AG09309 (cell line): ENCODE results near the gene CELA2A.
"Not testable (repeated sequence)": the region's sequence is repeated elsewhere in the genome, so short reads cannot be mapped to it uniquely, and the experiment has no call there.

Experiments
- DNase-seq: peaks from one replicate; pipeline ENCODE4 v3.0.0-alpha.2; 2010; ENCODE audit warnings: low read depth
- H3K4me3 ChIP-seq: 2 replicates; pipeline ENCODE4 v1.5.1; 2011; ENCODE audit warnings: mild to moderate bottlenecking, low read depth, low read length, moderate library complexity; ENCODE audit not compliant: control insufficient read depth
- TF ChIP-seq, protein P1 (sequence below): IDR thresholded peaks from 2 replicates; pipeline ENCODE4 v1.5.1; 2011; ENCODE audit warnings: mild to moderate bottlenecking, low read depth, low read length, inconsistent platforms; ENCODE audit not compliant: insufficient read depth, control insufficient read depth; ENCODE audit errors: missing control alignments

CELA2A gene

DNA sequence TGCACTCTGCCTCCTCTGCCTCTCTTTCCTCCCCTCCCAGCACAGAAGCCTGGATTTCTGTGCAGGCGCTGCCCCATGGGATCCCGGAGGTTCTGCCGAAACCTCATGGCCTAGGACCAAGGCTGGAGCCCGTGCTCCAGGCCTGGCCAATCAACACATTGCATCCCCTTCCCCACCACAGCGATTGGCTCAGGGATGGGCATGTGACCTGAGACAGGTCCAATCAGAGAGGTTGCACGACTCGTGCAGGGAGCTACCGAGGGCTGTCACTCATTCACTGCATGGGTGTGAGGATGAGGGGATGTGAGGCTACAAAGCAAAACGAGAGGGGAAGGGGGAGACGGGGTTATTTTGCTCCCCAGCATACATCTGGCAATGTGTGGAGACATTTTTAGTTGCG is 16.1 kb downstream of the CELA2A start:
- no peak overlapping the region for H3K4me3 ChIP-seq
- DNase-seq = no peak
- TF ChIP-seq, protein P1, sequence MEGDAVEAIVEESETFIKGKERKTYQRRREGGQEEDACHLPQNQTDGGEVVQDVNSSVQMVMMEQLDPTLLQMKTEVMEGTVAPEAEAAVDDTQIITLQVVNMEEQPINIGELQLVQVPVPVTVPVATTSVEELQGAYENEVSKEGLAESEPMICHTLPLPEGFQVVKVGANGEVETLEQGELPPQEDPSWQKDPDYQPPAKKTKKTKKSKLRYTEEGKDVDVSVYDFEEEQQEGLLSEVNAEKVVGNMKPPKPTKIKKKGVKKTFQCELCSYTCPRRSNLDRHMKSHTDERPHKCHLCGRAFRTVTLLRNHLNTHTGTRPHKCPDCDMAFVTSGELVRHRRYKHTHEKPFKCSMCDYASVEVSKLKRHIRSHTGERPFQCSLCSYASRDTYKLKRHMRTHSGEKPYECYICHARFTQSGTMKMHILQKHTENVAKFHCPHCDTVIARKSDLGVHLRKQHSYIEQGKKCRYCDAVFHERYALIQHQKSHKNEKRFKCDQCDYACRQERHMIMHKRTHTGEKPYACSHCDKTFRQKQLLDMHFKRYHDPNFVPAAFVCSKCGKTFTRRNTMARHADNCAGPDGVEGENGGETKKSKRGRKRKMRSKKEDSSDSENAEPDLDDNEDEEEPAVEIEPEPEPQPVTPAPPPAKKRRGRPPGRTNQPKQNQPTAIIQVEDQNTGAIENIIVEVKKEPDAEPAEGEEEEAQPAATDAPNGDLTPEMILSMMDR = no peak

DNA sequence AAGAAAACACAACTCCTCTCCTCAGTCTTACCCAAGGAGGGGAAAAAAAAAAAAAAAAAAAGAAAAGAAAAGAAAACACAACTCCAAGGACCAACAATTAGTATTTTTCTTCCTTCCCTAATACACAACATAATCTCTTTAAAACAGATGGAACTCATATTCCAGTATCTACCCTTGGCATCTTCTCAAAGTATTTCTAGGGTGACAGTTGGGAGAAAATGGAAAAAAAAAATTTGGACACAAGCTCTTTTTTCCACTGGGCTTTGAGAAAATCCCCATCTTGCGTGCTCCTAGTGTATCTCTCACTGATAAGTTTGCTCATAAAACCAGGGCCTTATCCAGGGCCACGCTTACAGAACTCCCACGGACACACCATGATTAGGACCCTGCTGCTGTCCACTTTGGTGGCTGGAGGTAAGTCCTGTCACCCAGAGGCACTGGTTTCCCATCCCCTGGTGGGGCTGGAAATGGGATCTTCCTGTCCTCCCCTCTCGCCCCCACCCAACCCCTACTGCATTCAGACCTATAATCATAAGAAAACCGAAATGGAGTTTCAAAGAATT is 19.3 kb downstream of the CELA2A start, which contains the start of gene CELA2B:
TSS of gene CELA2B (plus strand) at position 353 of the 563 bp plus-strand sequence. CDS start at position 375, 22 bp downstream.
- H3K4me3 ChIP-seq = no peak within 1 kb of the TSS
- no peak for DNase-seq
- TF ChIP-seq, protein P1 = no peak

GRCh38 chr1:15476927-15477326 is 20.4 kb downstream of the CELA2A start:
- TF ChIP-seq, protein P1 = no peak
- DNase-seq = no peak

GRCh38 chr1:15477646-15478212 is 21.2 kb downstream of the CELA2A start:
- no peak for DNase-seq
- TF ChIP-seq, protein P1 = no peak
- no peak overlapping the region for H3K4me3 ChIP-seq

More at GRCh38 chr1:15476927-15477326, 20.4 kb downstream of the CELA2A start:
- no peak overlapping the region for H3K4me3 ChIP-seq

GRCh38 chr1:15479654-15480347 is 23.3 kb downstream of the CELA2A start:
- TF ChIP-seq, protein P1 = no peak
- DNase-seq = no peak
- no peak overlapping the region for H3K4me3 ChIP-seq

DNA sequence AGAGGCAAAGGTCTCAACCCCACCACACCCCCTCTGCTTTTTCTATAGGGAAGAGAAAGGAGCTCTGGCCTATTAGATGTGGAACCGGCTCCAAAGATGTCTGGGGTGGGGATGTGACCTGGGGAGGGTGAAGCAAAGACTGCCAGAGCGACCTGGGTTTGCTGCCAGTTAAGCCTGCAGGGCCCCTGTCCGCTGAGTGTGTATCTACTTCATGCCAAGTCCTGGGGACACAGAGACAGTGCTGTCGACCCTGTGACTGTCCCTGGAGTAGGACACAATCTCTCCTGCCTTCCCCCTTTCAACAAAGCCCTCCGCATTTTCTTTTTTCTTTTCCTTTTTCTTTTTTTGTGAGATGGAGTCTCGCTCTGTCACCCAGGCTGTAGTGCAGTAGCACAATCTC is 25.9 kb downstream of the CELA2A start:
- DNase-seq, H3K4me3 ChIP-seq: not testable (repeated sequence)

- not testable (repeated sequence) for DNase-seq
Measured at GRCh38 chr1:15482983-15483543, 26.5 kb downstream of the CELA2A start.

More at GRCh38 chr1:15482983-15483543, 26.5 kb downstream of the CELA2A start:
- H3K4me3 ChIP-seq = not testable (repeated sequence)
